HG03025 (cell line): ENCODE results near the gene GPR3.
"Not testable (repeated sequence)": the region's sequence is repeated elsewhere in the genome, so short reads cannot be mapped to it uniquely, and the experiment has no call there.

ENCODE experiments used
- ATAC-seq: cut with Tn5 transposase; IDR thresholded peaks from one replicate; pipeline ENCODE4 v1.9.1; 2021; ENCODE audit warnings: mild to moderate bottlenecking, moderate library complexity; ENCODE audit not compliant: unreplicated experiment, low FRiP score

The GPR3 gene

GRCh38 chr1:27397110-27397509 is 4.7 kb downstream of the GPR3 start:
- no peak for ATAC-seq

- ATAC-seq: no peak
Measured at GRCh38 chr1:27397749-27398148, 5.3 kb downstream of the GPR3 start.

GRCh38 chr1:27398405-27399149 is 6.2 kb downstream of the GPR3 start:
- no peak for ATAC-seq

- no peak for ATAC-seq
Measured at GRCh38 chr1:27399251-27400025, 7.0 kb downstream of the GPR3 start.

- no peak for ATAC-seq
Measured at GRCh38 chr1:27400082-27400962, 7.9 kb downstream of the GPR3 start.

GRCh38 chr1:27400963-27401341 is 8.5 kb downstream of the GPR3 start:
- ATAC-seq: no peak

- no peak for ATAC-seq
Measured at GRCh38 chr1:27402349-27402754, 9.9 kb downstream of the GPR3 start.

- ATAC-seq: no peak
Measured at GRCh38 chr1:27403065-27403726, 10.8 kb downstream of the GPR3 start.

GRCh38 chr1:27403931-27404330 is 11.5 kb downstream of the GPR3 start:
- no peak for ATAC-seq

- no peak for ATAC-seq
Measured at GRCh38 chr1:27405074-27405473, 12.7 kb downstream of the GPR3 start.

- ATAC-seq: not testable (repeated sequence)
Measured at GRCh38 chr1:27405598-27406361, 13.4 kb downstream of the GPR3 start.

GRCh38 chr1:27406362-27406680 is 13.9 kb downstream of the GPR3 start:
- no peak for ATAC-seq

GRCh38 chr1:27406791-27407190 is 14.4 kb downstream of the GPR3 start:
- not testable (repeated sequence) for ATAC-seq

- ATAC-seq: no peak
Measured at GRCh38 chr1:27408151-27408550, 15.7 kb downstream of the GPR3 start.

- no peak for ATAC-seq
Measured at GRCh38 chr1:27409669-27410068, 17.2 kb downstream of the GPR3 start.

- ATAC-seq: no peak
Measured at GRCh38 chr1:27410709-27411108, 18.3 kb downstream of the GPR3 start.

GRCh38 chr1:27412502-27412901 is 20.1 kb downstream of the GPR3 start:
- no peak for ATAC-seq

GRCh38 chr1:27413004-27413403 is 20.6 kb downstream of the GPR3 start:
- ATAC-seq: no peak

GRCh38 chr1:27414091-27414490 is 21.7 kb downstream of the GPR3 start:
- no peak for ATAC-seq
